Ishikawa (cell line): ENCODE measurements around the gene RNF224.

Source experiments
- CEBPB ChIP-seq: IDR thresholded peaks from 2 replicates; pipeline ENCODE4 v1.6.1; 2012
- EP300 ChIP-seq: IDR thresholded peaks from 2 replicates; pipeline ENCODE4 v1.6.1; 2012; ENCODE audit warnings: borderline replicate concordance
- FOXM1 ChIP-seq: IDR thresholded peaks from 2 replicates; pipeline ENCODE4 v1.6.1; 2012; ENCODE audit warnings: low read depth, borderline replicate concordance
- NFIC ChIP-seq: IDR thresholded peaks from 2 replicates; pipeline ENCODE4 v1.6.1; 2012
- RAD21 ChIP-seq: IDR thresholded peaks from 2 replicates; pipeline ENCODE4 v1.6.1; 2012; ENCODE audit warnings: low read depth
- REST ChIP-seq: IDR thresholded peaks from 2 replicates; pipeline ENCODE4 v1.6.1; 2012; ENCODE audit warnings: low read depth, mild to moderate bottlenecking
- TAF1 ChIP-seq: IDR thresholded peaks from 2 replicates; pipeline ENCODE4 v1.6.1; 2012; ENCODE audit warnings: low read depth, mild to moderate bottlenecking
- TEAD4 ChIP-seq: IDR thresholded peaks from 2 replicates; pipeline ENCODE4 v1.6.1; 2012
- YY1 ChIP-seq: IDR thresholded peaks from 2 replicates; pipeline ENCODE4 v1.6.1; 2012; ENCODE audit warnings: low read depth
- TF ChIP-seq, protein P1 (sequence below): IDR thresholded peaks from 2 replicates; pipeline ENCODE4 v1.6.1; 2012

DNA sequence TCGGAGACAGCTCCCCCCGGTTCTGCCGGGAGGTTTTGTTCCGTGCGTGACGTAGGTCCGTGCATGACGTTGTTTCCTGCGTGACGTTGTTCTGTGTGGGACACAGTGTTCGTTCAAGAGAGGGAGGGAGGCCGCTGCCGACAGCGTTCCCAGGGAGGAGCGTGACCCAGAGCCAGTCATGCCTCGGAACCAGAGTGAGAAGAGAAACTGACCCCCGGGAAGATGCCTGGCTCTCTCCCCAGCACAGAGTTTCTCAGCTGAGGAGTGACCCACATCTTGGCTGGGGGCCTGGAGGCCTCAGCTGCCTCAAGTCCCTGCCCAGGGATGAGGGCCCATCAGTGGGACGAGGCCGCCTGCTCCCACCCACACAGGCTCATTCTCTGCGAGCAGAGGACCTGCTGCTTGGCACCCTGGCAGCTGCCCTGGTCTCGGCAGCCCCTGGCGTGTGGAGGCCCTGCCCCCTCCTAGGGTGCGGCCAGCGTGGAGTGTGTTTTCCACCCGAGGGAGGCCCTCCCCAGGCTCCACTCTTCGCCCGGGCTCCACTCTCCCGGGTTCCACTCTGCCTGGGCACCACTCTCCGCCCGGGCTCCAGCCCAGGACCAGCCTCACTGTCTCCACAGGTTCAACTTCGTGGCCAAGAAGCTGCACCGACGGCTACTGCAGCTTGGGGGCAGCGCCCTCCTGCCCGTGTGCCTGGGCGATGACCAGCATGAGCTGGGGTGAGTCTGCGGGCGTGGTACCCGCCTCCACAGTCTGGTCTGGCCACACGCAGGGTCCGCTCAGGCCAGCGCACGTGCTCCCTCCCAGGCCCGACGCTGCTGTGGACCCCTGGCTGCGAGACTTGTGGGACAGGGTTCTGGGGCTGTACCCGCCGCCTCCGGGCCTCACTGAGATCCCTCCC, 13.9 kb upstream of the RNF224 start:
- TF ChIP-seq YY1 (no peak), RAD21 (peak; percentile 30; the same call in 1 of the 2 replicates), EP300 (no peak), FOXM1 (no peak), TEAD4 (no peak), TAF1 (no peak), REST (no peak), CEBPB (no peak), NFIC (no peak)
- TF ChIP-seq, protein P1, sequence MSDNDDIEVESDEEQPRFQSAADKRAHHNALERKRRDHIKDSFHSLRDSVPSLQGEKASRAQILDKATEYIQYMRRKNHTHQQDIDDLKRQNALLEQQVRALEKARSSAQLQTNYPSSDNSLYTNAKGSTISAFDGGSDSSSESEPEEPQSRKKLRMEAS: no peak
